Adrenal gland (tissue), 12 donors: ENCODE data around the gene UPK1B. TPM values are rescaled to one million over a fixed set of nuclear protein-coding genes. Genes with fewer than 3 reads are reported as not detected.

Experiments used
- DNase-seq, 7 donors: peaks; one replicate each; pipeline ENCODE4 v3.0.0-alpha.2; 2019 to 2020
- H3K27ac ChIP-seq, 5 donors: fragments of 200-600 bp; sonication (generic) in 4 of 5; 1 replicate in 3 of 5; 2 replicates in 2 of 5; pipeline versions ENCODE4 v1.5.1 to v1.8.0; 2016 to 2020; ENCODE audit warnings: mild to moderate bottlenecking in 1 of 5
- H3K27me3 ChIP-seq: fragments of 200-600 bp; 2 replicates; pipeline ENCODE4 v1.8.0; 2021
- H3K36me3 ChIP-seq, 2 donors: fragments of 200-600 bp; replicated peaks in 1 of 2; 1 replicate in 1 of 2; 2 replicates in 1 of 2; pipeline versions ENCODE4 v1.5.1 to v1.8.0; 2018 to 2022
- H3K4me1 ChIP-seq, 2 donors: fragments of 200-600 bp; replicated peaks in 1 of 2; 1 replicate in 1 of 2; 2 replicates in 1 of 2; pipeline versions ENCODE4 v1.5.1 to v1.8.0; 2018 to 2021
- H3K4me3 ChIP-seq, 4 donors: fragments of 200-600 bp; sonication (generic) in 3 of 4; one replicate each; pipeline ENCODE4 v1.5.1; 2016 to 2018
- H3K9me3 ChIP-seq, 3 donors: fragments of 200-600 bp; sonication (generic) in 1 of 3; replicated peaks in 1 of 3; 1 replicate in 2 of 3; 2 replicates in 1 of 3; pipeline versions ENCODE4 v1.5.1 to v1.8.0; 2016 to 2021
- POLR2A ChIP-seq, 2 donors: fragments of 450-650 bp; IDR thresholded peaks; one replicate each; pipeline ENCODE4 v1.6.1; 2017; ENCODE audit warnings: antibody characterized with exemption in 2 of 2, mild to moderate bottlenecking in 2 of 2, moderate library complexity in 1 of 2
- WGBS, 4 donors: extraction: QIAGEN DNeasy Blood & Tissue Kit in 2 of 4; methylation state at CpG; one replicate each; pipeline versions ENCODE4 v1.1.5 to v1.1.7; 2013 to 2017; 5-methylcytosine and 5-hydroxymethylcytosine counted together
- intact Hi-C, 2 donors: fragments of 100-400 bp; cut with DNase I; formaldehyde crosslinking; loops; one replicate each; pipeline versions ENCODE4 v1.14.1 to v1.15.0; 2022 to 2023
- polyA plus RNA-seq, 3 donors: library from polyadenylated mRNA; stranded (reverse); fragments of 200-250 nt in 2 of 3; fragments of 350-450 nt in 1 of 3; fragmentation: Illumina TruSeq in 1 of 3; extraction: RNeasy Lipid Tissue Mini Kit (QIAGEN cat#74804) in 1 of 3; gene quantifications; one replicate each; pipeline ENCODE4 v1.2.3, GENCODE V29; 2013 to 2014
- total RNA-seq, 9 donors: library from RNA; depleted of rRNA in 4 of 9; stranded (reverse); fragments of >200 nt in 4 of 9; fragments of 120-200 nt in 1 of 9; fragmentation: NEBNext Ultra II Directional in 1 of 9; extraction: Animal tissue kit (Norgen Biotek cat#: 25700) in 1 of 9; gene quantifications; one replicate each; pipeline versions ENCODE4 v1.1.0 to v1.2.4, GENCODE V29; 2013 to 2023
- TF ChIP-seq, protein P1 (sequence below), 6 experiments: fragments of 450-650 bp in 4 of 6; fragments of 200-600 bp in 2 of 6; sonication (generic) in 1 of 6; IDR thresholded peaks; 1 replicate in 5 of 6; 2 replicates in 1 of 6; pipeline versions ENCODE4 v1.5.1 to v1.8.0; 2016 to 2021; ENCODE audit warnings: antibody characterized with exemption in 6 of 6, mild to moderate bottlenecking in 2 of 6, moderate library complexity in 1 of 6
- donor health status: healthy with polysubstance abuse.
- donor health status: Bipolar disorder and iron deficiency.
- donor health status: DM: yes; HTN: yes; CAD: no.
- donor health status: DM: no; HTN: no; CAD: no.
- donor health status: DM: no; HTN: no; CAD: no.
- donor health status: DM: yes; HTN: yes; CAD: no.

Gene UPK1B
- total and polyA plus RNA-seq, 12 donors, result 0.24 TPM; not detected in 11

DNA sequence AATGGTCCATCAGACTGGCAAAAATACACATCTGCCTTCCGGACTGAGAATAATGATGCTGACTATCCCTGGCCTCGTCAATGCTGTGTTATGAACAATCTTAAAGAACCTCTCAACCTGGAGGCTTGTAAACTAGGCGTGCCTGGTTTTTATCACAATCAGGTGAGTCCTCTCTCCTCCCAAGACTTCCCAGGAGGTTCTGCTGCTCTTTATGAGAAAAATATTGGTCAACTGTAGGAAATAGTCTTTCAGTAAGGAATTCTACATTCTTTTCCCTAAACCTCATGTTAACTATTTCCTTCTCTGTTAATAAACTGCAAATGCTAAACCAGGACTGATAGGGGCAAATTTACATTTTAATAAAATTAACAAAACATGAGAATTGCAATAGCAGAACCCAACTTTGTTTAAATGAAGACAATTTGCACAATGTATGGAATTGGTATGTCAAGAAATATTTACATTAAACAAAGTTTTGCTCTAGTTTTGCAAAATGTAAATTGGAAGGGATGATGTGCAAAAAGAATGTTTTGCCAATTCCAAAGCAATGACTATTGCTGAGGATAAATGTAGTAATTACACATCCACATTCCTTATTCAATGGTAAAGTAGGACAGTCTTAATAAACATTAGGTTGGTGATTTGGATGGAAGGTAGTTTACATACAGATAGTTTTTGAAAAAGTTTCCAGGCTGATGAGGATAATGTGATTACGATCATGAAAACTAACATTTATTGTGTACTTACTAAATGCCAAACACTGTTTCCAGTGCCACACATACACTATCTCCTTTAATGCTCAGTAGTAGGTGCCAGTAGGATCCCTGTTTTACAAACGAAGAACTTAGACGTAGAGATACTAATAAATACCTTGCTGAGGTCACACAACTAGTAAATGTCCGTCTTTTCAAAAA lies 21.1 kb downstream of the UPK1B start:
- no peak for DNase-seq
- H3K36me3 ChIP-seq, result no peaks in the 10 kb centered on the region
- no peak overlapping the region for H3K27ac ChIP-seq
- H3K9me3 ChIP-seq, result no peaks in the 10 kb centered on the region
- no peaks in the 10 kb centered on the region for H3K4me1 ChIP-seq
- H3K4me3 ChIP-seq, result no peak overlapping the region
- WGBS, 4 donors, result 77 to 84% (median 80%) methylated on average over 7 of the region's 7 CpGs
- no peaks in the 10 kb centered on the region for H3K27me3 ChIP-seq
- TF ChIP-seq, protein P1, sequence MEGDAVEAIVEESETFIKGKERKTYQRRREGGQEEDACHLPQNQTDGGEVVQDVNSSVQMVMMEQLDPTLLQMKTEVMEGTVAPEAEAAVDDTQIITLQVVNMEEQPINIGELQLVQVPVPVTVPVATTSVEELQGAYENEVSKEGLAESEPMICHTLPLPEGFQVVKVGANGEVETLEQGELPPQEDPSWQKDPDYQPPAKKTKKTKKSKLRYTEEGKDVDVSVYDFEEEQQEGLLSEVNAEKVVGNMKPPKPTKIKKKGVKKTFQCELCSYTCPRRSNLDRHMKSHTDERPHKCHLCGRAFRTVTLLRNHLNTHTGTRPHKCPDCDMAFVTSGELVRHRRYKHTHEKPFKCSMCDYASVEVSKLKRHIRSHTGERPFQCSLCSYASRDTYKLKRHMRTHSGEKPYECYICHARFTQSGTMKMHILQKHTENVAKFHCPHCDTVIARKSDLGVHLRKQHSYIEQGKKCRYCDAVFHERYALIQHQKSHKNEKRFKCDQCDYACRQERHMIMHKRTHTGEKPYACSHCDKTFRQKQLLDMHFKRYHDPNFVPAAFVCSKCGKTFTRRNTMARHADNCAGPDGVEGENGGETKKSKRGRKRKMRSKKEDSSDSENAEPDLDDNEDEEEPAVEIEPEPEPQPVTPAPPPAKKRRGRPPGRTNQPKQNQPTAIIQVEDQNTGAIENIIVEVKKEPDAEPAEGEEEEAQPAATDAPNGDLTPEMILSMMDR (IDR thresholded peaks at IDR 0.05), result no peak
- no peak for TF ChIP-seq POLR2A (IDR thresholded peaks at IDR 0.05)
- intact Hi-C loops, result no loop called here

DNA sequence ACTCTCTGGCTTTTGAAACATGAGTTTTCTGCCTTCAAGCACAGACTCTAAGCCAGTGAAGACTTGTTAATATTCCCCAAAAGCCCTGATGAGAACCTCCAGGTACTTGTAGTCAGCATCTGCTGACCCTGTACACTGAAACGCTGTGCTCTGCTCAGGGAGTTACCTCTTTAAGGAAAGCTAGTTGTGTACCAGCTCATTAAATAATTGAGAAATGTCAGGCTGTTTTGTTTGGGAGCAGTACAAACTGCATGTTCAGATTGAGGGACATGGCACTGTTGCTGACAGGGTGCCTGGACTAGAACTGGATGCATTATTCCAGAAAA lies 21.7 kb downstream of the UPK1B start:
- Histone ChIP-seq H3K4me1 (no peaks in the 10 kb centered on the region), H3K27me3 (no peaks in the 10 kb centered on the region), H3K27ac (no peak overlapping the region), H3K4me3 (no peak overlapping the region), H3K36me3 (no peaks in the 10 kb centered on the region), H3K9me3 (no peaks in the 10 kb centered on the region)
- 63 to 100% (median 84%) methylated on average over 1 of the region's 1 CpG for WGBS, 4 donors
- no peak for DNase-seq
- intact Hi-C loops, result no loop called here
- no peak for TF ChIP-seq POLR2A (IDR thresholded peaks at IDR 0.05)
- TF ChIP-seq, protein P1 (IDR thresholded peaks at IDR 0.05), result no peak

DNA sequence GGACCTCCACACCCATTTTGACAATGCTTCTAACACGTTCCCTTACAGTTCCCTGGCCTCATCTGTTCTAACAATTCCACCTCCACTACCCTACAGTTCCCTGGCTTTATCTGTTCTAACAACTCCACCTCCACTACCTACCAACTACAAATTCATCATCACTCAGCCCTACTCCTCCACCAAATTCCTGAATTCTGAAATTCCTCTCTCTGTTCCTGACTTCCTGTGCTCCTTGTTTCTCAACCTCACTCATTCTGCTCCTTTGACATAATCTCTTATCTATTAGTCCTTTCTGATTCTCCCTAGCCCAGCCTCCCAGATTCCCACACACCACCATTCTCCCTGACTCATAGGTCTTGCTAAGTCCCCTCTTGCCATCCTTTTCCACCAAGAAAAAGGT lies 22.5 kb downstream of the UPK1B start:
- intact Hi-C loops, result no loop called here
- TF ChIP-seq POLR2A (IDR thresholded peaks at IDR 0.05), result no peak
- TF ChIP-seq, protein P1 (IDR thresholded peaks at IDR 0.05), result no peak

DNA sequence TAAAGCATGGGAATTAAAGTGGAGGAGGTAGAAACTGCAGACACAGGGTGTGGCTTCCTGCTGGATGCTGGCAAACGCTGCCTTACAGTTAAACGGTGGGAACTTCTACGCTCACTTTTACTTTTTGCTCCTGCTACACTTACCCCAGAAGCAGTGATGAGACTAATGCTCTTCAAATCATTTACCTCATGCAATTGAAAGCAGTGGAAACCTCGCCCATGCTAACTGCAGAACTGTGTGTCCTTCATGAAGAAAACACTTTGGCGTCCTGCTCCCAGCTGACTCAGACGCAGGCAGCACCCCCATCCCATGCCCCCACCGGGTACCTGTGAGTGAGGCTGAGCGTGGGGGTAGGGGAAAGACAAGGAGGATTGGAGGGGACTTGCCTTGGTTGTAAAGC lies 31.8 kb downstream of the UPK1B start:
- Histone ChIP-seq H3K9me3 (no peaks in the 10 kb centered on the region), H3K4me3 (no peak overlapping the region), H3K27me3 (no peaks in the 10 kb centered on the region), H3K36me3 (no peaks in the 10 kb centered on the region), H3K4me1 (no peaks in the 10 kb centered on the region), H3K27ac (no peak overlapping the region)
- no peak for DNase-seq
- TF ChIP-seq, protein P1 (IDR thresholded peaks at IDR 0.05), result no peak
- no peak for TF ChIP-seq POLR2A (IDR thresholded peaks at IDR 0.05)
- intact Hi-C loops, result no loop called here
- 53 to 63% (median 61%) methylated on average over 8 of the region's 8 CpGs for WGBS, 4 donors

More for the DNA sequence above, 22.5 kb downstream of the UPK1B start:
- H3K9me3 ChIP-seq, result no peaks in the 10 kb centered on the region
- no peak for DNase-seq
- no peaks in the 10 kb centered on the region for H3K36me3 ChIP-seq
- no peak overlapping the region for H3K27ac ChIP-seq
- H3K27me3 ChIP-seq, result no peaks in the 10 kb centered on the region
- no peak overlapping the region for H3K4me3 ChIP-seq
- WGBS, 4 donors, result 74 to 90% (median 80%) methylated on average over 1 of the region's 1 CpG
- no peaks in the 10 kb centered on the region for H3K4me1 ChIP-seq
